Esophagus squamous epithelium (tissue), 5 donors: ENCODE results near the gene RIN3. TPM values are rescaled to one million over a fixed set of nuclear protein-coding genes. Genes with fewer than 3 reads are reported as not detected.

Experiments used
- DNase-seq: peaks from one replicate; lab custom pipeline; 2025; lab: John Stamatoyannopoulos, UW
- H3K27ac ChIP-seq, 4 donors: fragments of 200-600 bp; sonication (generic); one replicate each; pipeline ENCODE4 v1.5.1; 2016 to 2019; ENCODE audit warnings: mild to moderate bottlenecking in 1 of 4
- H3K27me3 ChIP-seq, 4 donors: fragments of 200-600 bp; sonication (generic); 1 replicate in 3 of 4; 2 replicates in 1 of 4; pipeline versions ENCODE4 v1.5.1 to v1.6.0; 2017 to 2021; ENCODE audit warnings: antibody characterized with exemption in 1 of 4
- H3K36me3 ChIP-seq, 3 donors: fragments of 200-600 bp; sonication (generic); one replicate each; pipeline ENCODE4 v1.5.1; 2016 to 2019
- H3K4me1 ChIP-seq, 3 donors: fragments of 200-600 bp; sonication (generic); one replicate each; pipeline ENCODE4 v1.5.1; 2017 to 2019
- H3K4me3 ChIP-seq, 4 donors: fragments of 200-600 bp; sonication (generic); 1 replicate in 3 of 4; 2 replicates in 1 of 4; pipeline ENCODE4 v1.5.1; 2016 to 2019; ENCODE audit warnings: mild to moderate bottlenecking in 2 of 4, moderate library complexity in 1 of 4
- H3K9me3 ChIP-seq, 3 donors: fragments of 200-600 bp; sonication (generic); one replicate each; pipeline ENCODE4 v1.5.1; 2016 to 2019
- CTCF ChIP-seq, 6 experiments: fragments of 450-650 bp in 4 of 6; fragments of 200-600 bp in 2 of 6; sonication (generic) in 2 of 6; IDR thresholded peaks; one replicate each; pipeline ENCODE4 v1.5.1; 2016 to 2019; ENCODE audit warnings: antibody characterized with exemption in 6 of 6, mild to moderate bottlenecking in 4 of 6, moderate library complexity in 4 of 6
- POLR2A ChIP-seq, 4 donors: fragments of 450-650 bp; IDR thresholded peaks; one replicate each; pipeline ENCODE4 v1.6.1; 2017; ENCODE audit warnings: antibody characterized with exemption in 4 of 4, mild to moderate bottlenecking in 4 of 4, moderate library complexity in 3 of 4
- WGBS, 2 donors: methylation state at CpG; one replicate each; pipeline ENCODE4 v1.1.5; 2018; 5-methylcytosine and 5-hydroxymethylcytosine counted together
- intact Hi-C: fragments of 100-400 bp; cut with DNase I; formaldehyde crosslinking; loops from one replicate; pipeline ENCODE4 v1.15.0; 2022
- total RNA-seq, 4 donors: library from RNA; depleted of rRNA; stranded (reverse); fragments of >200 nt; gene quantifications; one replicate each; pipeline ENCODE4 v1.1.0, GENCODE V29; 2016
- donor health status: DM: yes; HTN: yes; CAD: no.

Gene RIN3
- total RNA-seq, 4 donors from 2014 or later, result 1.9 to 9.7 (median 4.4) TPM

- TF ChIP-seq POLR2A (IDR thresholded peaks at IDR 0.05) (no peak), CTCF (IDR thresholded peaks at IDR 0.05) (no peak)
- DNase-seq, result no peak
- peaks cover 0 to 39% (median 0%) of the 10 kb centered on the region in 3 donors for H3K36me3 ChIP-seq
- intact Hi-C loops, result no loop called here
- WGBS, 2 donors, result 88 to 94% methylated on average over 3 of the region's 3 CpGs
- H3K9me3 ChIP-seq, result no peaks in the 10 kb centered on the region
- H3K27ac ChIP-seq, result no peak overlapping the region
- H3K27me3 ChIP-seq, result no peaks in the 10 kb centered on the region
- no peak overlapping the region for H3K4me3 ChIP-seq
- peaks cover 0 to 9% (median 0%) of the 10 kb centered on the region in 3 donors for H3K4me1 ChIP-seq
Measured at GRCh38 chr14:92578511-92578910, 64.9 kb downstream of the RIN3 start.

GRCh38 chr14:92579244-92579936 is 65.8 kb downstream of the RIN3 start:
- H3K9me3 ChIP-seq, result no peaks in the 10 kb centered on the region
- 61 to 72% methylated on average over 2 of the region's 2 CpGs for WGBS, 2 donors
- no peaks in the 10 kb centered on the region for H3K27me3 ChIP-seq
- H3K36me3 ChIP-seq, result peaks cover 0 to 39% (median 0%) of the 10 kb centered on the region in 3 donors
- H3K4me3 ChIP-seq, result no peak overlapping the region
- no peak for TF ChIP-seq CTCF (IDR thresholded peaks at IDR 0.05)
- no peak for TF ChIP-seq POLR2A (IDR thresholded peaks at IDR 0.05)
- DNase-seq, result no peak
- H3K4me1 ChIP-seq, result peaks cover 0 to 11% (median 0%) of the 10 kb centered on the region in 3 donors
- H3K27ac ChIP-seq, result no peak overlapping the region
- intact Hi-C loops, result no loop called here

- intact Hi-C loops, result no loop called here
- TF ChIP-seq CTCF (IDR thresholded peaks at IDR 0.05) (no peak), POLR2A (IDR thresholded peaks at IDR 0.05) (no peak)
- Histone ChIP-seq H3K4me1 (peaks cover 0 to 23% (median 10%) of the 10 kb centered on the region in 3 donors), H3K36me3 (peaks cover 0 to 39% (median 0%) of the 10 kb centered on the region in 3 donors), H3K27ac (no peak overlapping the region), H3K27me3 (no peaks in the 10 kb centered on the region), H3K9me3 (no peaks in the 10 kb centered on the region), H3K4me3 (no peak overlapping the region)
- no peak for DNase-seq
- WGBS, 2 donors, result 74 to 85% methylated on average over 3 to 7 of the region's 7 CpGs
Measured at GRCh38 chr14:92581206-92581605, 67.6 kb downstream of the RIN3 start.

GRCh38 chr14:92581966-92582566 is 68.5 kb downstream of the RIN3 start:
- H3K9me3 ChIP-seq, result no peaks in the 10 kb centered on the region
- no peak overlapping the region for H3K4me3 ChIP-seq
- intact Hi-C loops, result no loop called here
- H3K4me1 ChIP-seq, result peaks cover 0 to 29% (median 19%) of the 10 kb centered on the region in 3 donors
- H3K27ac ChIP-seq, result no peak overlapping the region
- no peaks in the 10 kb centered on the region for H3K27me3 ChIP-seq
- no peak for DNase-seq
- TF ChIP-seq POLR2A (IDR thresholded peaks at IDR 0.05) (no peak), CTCF (IDR thresholded peaks at IDR 0.05) (no peak)
- peaks cover 0 to 39% (median 0%) of the 10 kb centered on the region in 3 donors for H3K36me3 ChIP-seq
- 75 to 87% methylated on average over 11 of the region's 11 CpGs for WGBS, 2 donors
